NCI-H128 (cell line): ENCODE data around the gene SFPQ.
"Not testable (repeated sequence)": the region's sequence is repeated elsewhere in the genome, so short reads cannot be mapped to it uniquely, and the experiment has no call there.

Source experiments
- DNase-seq: peaks from one replicate; lab custom pipeline; 2025; ENCODE audit not compliant: unreplicated experiment; lab: John Stamatoyannopoulos, UW

The SFPQ gene

DNA sequence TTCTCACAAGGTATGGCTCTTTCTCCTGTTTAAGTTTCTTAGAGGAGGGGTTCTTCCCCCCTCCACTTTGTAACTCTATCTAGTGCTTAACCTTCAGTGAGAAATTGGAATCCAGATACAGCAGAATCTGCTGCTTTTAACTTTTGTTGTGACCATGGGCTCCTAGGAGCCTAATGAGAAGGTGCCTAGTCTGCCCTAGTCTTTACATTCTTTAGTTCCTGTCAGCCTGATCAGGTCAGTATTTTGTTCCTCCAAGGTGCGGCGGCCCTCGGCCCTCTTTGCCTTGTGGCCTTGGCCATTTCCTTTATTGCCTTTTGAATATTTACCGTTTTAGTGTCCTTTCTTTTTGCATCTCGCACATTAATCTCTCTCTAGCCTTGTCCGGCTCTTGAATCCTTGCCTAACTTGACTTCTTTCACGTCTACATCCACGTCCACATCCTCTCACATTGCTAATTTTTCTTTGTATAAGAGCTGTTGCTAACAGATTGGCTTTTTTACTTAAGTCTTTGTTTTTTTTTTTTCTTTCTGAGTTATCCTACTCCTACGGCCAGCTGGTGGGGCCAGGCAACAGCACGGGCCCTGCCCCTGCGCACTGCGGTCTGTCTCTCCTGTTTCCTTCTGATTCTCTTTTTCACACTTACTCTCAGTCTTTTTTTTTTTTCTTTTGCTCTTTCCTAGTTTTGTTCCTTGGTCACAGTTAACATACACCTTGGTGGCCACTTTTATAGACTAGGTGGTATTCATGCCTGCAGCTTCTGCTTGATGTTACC, 49.0 kb downstream of the SFPQ start:
- DNase-seq, result no peak

DNA sequence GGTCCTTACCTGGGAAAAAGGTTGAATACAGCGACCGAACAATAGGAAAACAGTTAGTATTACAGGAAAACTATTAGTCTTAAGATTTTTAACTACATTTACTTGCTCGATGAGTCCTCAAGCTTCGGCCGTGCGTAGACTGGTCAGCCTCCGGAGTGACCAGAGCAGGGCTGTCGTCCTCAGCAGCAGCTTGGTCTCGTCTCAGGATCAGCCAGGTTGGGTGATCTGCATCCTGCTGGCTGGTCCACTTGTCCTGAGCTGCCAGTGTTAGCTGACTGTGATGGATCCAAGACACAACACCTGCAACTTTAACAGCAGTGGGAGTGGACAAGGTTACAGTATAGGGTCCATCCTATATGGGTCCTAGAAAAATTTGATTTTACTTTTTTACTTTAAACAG, 50.2 kb downstream of the SFPQ start:
- DNase-seq, result not testable (repeated sequence)

DNA sequence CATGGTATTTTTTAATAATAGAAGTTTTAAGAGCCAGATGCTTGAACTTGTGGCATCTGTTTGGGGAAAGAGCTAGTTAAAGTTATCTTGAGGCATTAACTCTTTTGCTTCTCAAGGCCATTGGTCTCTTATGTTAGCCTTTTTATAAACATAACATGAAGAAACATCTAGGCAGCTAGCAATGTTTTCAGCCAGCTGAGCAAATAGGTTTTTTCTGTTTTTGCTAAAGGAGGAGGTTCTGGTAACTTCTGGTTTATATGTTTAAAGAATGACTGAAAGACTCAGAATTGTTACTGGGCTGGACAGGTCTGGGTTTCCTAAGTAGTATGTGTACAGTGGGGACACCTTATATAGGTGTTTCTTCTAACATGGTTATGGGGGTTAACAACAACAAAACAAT, 50.7 kb downstream of the SFPQ start:
- not testable (repeated sequence) for DNase-seq

DNA sequence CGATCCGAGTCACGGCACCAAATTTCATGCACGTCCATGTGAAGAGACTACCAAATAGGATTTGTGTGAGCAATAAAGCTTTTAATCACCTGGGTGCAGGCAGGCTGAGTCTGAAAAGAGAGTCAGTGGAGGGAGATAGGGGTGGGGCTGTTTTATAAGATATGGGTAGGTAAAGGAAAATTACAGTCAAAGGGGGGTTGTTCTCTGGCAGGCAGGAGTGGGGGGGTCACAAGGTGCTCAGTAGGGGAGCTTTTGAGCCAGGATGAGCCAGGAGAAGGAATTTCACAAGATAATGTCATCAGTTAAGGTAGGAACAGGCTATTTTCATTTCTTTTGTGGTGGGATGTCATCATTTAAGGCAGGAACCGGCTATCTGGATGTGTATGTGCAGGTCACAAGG, 55.4 kb downstream of the SFPQ start:
- DNase-seq, result not testable (repeated sequence)

DNA sequence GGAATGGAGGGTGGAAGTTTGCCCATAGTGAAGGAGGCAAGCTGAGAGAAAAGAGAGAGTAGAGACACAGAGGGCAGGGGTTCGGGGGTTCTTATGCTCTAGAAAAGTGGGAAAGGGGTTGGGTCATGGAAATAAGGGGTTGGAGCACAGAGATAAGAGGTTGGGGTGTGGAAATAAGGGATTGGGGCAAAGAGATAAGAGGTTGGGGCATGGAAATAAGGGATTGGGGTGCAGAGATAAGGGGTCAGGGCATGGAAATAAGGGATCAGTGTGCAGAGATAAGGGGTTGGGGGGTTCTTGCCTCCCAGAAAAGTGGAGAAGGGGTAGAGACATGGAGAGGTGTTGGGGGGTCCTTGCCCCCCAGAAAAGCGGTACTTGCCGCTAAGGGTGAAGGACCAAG, 56.2 kb downstream of the SFPQ start:
- DNase-seq, result no peak
